Esophagus (tissue), 2 donors: ENCODE measurements around the gene SLMAP. TPM values are rescaled to one million over a fixed set of nuclear protein-coding genes. Genes with fewer than 3 reads are reported as not detected.

Experiments used
- H3K27ac ChIP-seq, 2 donors: one replicate each; pipeline ENCODE4 v1.5.1; 2013; ENCODE audit warnings: low read depth in 2 of 2, mild to moderate bottlenecking in 2 of 2, inconsistent platforms in 1 of 2, low read length in 1 of 2, moderate library complexity in 1 of 2
- H3K27me3 ChIP-seq, 2 donors: one replicate each; pipeline ENCODE4 v1.6.1; 2013; ENCODE audit warnings: low read length in 2 of 2, control low read depth in 1 of 2, mild to moderate bottlenecking in 1 of 2; ENCODE audit not compliant: insufficient read depth in 2 of 2, control insufficient read depth in 1 of 2
- H3K36me3 ChIP-seq, 2 donors: one replicate each; pipeline ENCODE4 v1.6.1; 2013; ENCODE audit warnings: low read length in 1 of 2; ENCODE audit not compliant: control insufficient read depth in 2 of 2, insufficient read depth in 2 of 2
- H3K4me1 ChIP-seq, 2 donors: one replicate each; pipeline ENCODE4 v1.6.1; 2013; ENCODE audit warnings: low read length in 1 of 2; ENCODE audit not compliant: control insufficient read depth in 2 of 2, insufficient read depth in 2 of 2
- H3K4me3 ChIP-seq, 2 donors: one replicate each; pipeline ENCODE4 v1.5.1; 2013; ENCODE audit warnings: low read length in 2 of 2, mild to moderate bottlenecking in 2 of 2, low read depth in 1 of 2, moderate library complexity in 1 of 2
- H3K9me3 ChIP-seq, 2 donors: one replicate each; pipeline ENCODE4 v1.6.1; 2013; ENCODE audit warnings: mild to moderate bottlenecking in 2 of 2, low read depth in 1 of 2, low read length in 1 of 2, moderate library complexity in 1 of 2; ENCODE audit not compliant: control insufficient read depth in 2 of 2, insufficient read depth in 1 of 2
- WGBS, 2 donors: extraction: QIAGEN DNeasy Blood & Tissue Kit; methylation state at CpG; one replicate each; pipeline ENCODE4 v1.1.7; 2013; 5-methylcytosine and 5-hydroxymethylcytosine counted together
- polyA plus RNA-seq, 2 donors: library from polyadenylated mRNA; stranded (reverse); fragments of 200-250 nt; gene quantifications; one replicate each; pipeline ENCODE4 v1.2.3, GENCODE V29; 2013
- donor health status: healthy with polysubstance abuse.
- donor health status: Bipolar disorder and iron deficiency.

Gene SLMAP
- polyA plus RNA-seq, 2 donors = 22.0 to 31.5 TPM

GRCh38 chr3:57929988-57930387 is 173.9 kb downstream of the SLMAP start:
- Histone ChIP-seq H3K27me3 (no peaks in the 10 kb centered on the region), H3K36me3 (peaks cover 0 to 4% of the 10 kb centered on the region in 2 donors), H3K27ac (no peak overlapping the region), H3K4me1 (no peaks in the 10 kb centered on the region), H3K9me3 (no peaks in the 10 kb centered on the region), H3K4me3 (no peak overlapping the region)
- 81 to 88% methylated on average over 2 of the region's 2 CpGs for WGBS, 2 donors

GRCh38 chr3:57933602-57934001 is 177.5 kb downstream of the SLMAP start:
- Histone ChIP-seq H3K4me1 (no peaks in the 10 kb centered on the region), H3K4me3 (no peak overlapping the region), H3K27me3 (no peaks in the 10 kb centered on the region), H3K36me3 (peaks cover 0 to 2% of the 10 kb centered on the region in 2 donors), H3K27ac (no peak overlapping the region), H3K9me3 (no peaks in the 10 kb centered on the region)
- WGBS, 2 donors = 78 to 87% methylated on average over 2 of the region's 2 CpGs

- Histone ChIP-seq H3K27ac (no peak overlapping the region), H3K4me3 (no peak overlapping the region), H3K27me3 (no peaks in the 10 kb centered on the region), H3K4me1 (no peaks in the 10 kb centered on the region), H3K36me3 (peaks cover 0 to 2% of the 10 kb centered on the region in 2 donors), H3K9me3 (no peaks in the 10 kb centered on the region)
- WGBS, 2 donors = 87 to 92% methylated on average over 7 of the region's 7 CpGs
Measured at GRCh38 chr3:57934373-57934772, 178.3 kb downstream of the SLMAP start.

DNA sequence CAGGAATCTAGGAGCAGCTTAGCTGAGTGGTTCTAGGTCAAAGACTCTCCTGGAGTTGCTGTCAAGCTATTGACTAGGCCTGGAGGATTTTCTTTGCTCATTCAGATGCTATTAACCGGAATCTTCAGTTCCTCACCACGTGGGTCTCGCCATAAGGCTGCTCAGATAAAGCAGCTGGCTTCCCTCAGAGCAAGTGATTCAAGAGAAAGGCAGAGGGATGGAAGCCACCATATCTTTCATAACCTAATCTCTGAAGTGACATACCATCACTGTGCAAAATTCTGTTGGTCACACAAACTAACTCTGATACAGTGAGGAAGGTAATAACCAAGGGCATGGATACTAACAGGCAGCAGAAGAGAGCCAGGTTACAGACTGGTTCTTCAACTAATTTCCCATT is 179.4 kb downstream of the SLMAP start:
- Histone ChIP-seq H3K4me3 (no peak overlapping the region), H3K27ac (no peak overlapping the region), H3K9me3 (no peaks in the 10 kb centered on the region), H3K4me1 (no peaks in the 10 kb centered on the region), H3K36me3 (peaks cover 0 to 2% of the 10 kb centered on the region in 2 donors), H3K27me3 (no peaks in the 10 kb centered on the region)
- 82 to 84% methylated on average over 3 of the region's 3 CpGs for WGBS, 2 donors

DNA sequence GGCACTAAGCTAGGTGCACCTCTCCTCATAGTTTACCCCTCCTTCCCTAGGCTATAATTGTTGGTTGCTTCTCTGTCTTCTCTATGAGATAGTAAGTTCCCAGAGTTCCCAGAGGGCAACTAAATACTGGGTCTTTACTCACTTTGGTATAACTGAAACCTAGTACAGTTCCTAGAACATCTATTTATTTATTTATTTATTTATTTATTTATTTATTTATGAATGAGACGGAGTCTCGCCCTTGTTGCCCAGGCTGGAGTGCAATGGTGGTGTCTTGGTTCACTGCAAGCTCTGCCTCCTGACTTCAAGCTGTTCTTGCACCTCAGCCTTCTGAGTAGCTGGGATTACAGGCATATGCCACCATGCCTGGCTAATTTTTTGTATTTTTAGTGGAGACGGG is 181.0 kb downstream of the SLMAP start:
- no peaks in the 10 kb centered on the region for H3K36me3 ChIP-seq
- H3K27ac ChIP-seq = no peak overlapping the region
- 94 to 98% methylated on average over 3 of the region's 3 CpGs for WGBS, 2 donors
- H3K27me3 ChIP-seq = no peaks in the 10 kb centered on the region
- H3K9me3 ChIP-seq = no peaks in the 10 kb centered on the region
- H3K4me3 ChIP-seq = no peak overlapping the region
- peaks cover 0 to 2% of the 10 kb centered on the region in 2 donors for H3K4me1 ChIP-seq

GRCh38 chr3:57939775-57940174 is 183.7 kb downstream of the SLMAP start:
- Histone ChIP-seq H3K36me3 (no peaks in the 10 kb centered on the region), H3K4me3 (no peak overlapping the region), H3K4me1 (peaks cover 0 to 2% of the 10 kb centered on the region in 2 donors), H3K27ac (peak overlapping the region in 1 of 2 donors; percentile 21), H3K9me3 (no peaks in the 10 kb centered on the region), H3K27me3 (no peaks in the 10 kb centered on the region)
- WGBS, 2 donors = 68 to 71% methylated on average over 4 of the region's 4 CpGs

DNA sequence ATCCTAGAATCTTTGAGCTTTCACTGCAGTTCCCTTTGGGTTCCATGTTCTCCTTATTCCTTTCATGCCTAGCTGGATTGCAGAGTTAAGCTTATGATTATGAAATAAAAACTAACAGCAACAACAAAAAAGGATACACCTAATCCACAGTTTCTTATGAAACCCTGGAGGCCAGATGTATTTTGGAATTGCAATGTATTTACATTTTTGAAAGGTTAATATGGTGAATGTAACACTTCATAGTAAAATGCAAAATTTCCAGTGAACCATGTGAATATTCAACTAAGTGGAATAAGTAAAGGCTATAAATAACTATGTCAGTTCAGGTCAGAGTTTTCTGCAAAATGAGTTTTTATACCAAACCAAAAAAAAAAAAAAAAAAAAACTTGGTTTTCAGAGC is 186.3 kb downstream of the SLMAP start:
- Histone ChIP-seq H3K27ac (no peak overlapping the region), H3K36me3 (no peaks in the 10 kb centered on the region), H3K27me3 (no peaks in the 10 kb centered on the region), H3K4me3 (no peak overlapping the region), H3K4me1 (peaks cover 0 to 2% of the 10 kb centered on the region in 2 donors), H3K9me3 (no peaks in the 10 kb centered on the region)

DNA sequence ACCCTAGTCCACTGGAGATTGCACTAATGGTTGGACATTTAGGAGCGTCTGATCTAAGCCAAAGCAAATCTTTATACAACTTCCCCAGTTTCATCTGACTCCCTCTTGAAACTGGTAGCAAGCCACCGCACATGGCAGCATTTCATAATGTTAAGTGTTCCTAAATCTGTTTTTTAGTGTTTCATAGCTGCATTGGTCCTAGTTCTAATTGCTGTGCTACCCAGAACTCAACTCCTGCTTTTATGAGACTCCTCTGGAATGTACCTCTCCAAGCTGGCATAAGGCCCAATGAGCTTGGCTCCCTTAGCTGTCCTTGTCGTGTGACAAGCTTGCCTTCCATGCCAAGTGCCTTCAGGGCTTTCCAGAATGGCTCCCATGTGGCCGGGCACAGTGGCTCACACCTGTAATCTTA is 186.8 kb downstream of the SLMAP start:
- Histone ChIP-seq H3K4me3 (no peak overlapping the region), H3K4me1 (peaks cover 0 to 2% of the 10 kb centered on the region in 2 donors), H3K36me3 (no peaks in the 10 kb centered on the region), H3K9me3 (no peaks in the 10 kb centered on the region), H3K27me3 (no peaks in the 10 kb centered on the region), H3K27ac (peak overlapping the region in 1 of 2 donors; percentile 46)
- WGBS, 2 donors = 51 to 59% methylated on average over 4 of the region's 4 CpGs

GRCh38 chr3:57943525-57944495 is 187.7 kb downstream of the SLMAP start:
- H3K4me3 ChIP-seq = no peak overlapping the region
- no peaks in the 10 kb centered on the region for H3K9me3 ChIP-seq
- H3K27me3 ChIP-seq = no peaks in the 10 kb centered on the region
- 75 to 80% methylated on average over 8 of the region's 8 CpGs for WGBS, 2 donors
- H3K36me3 ChIP-seq = no peaks in the 10 kb centered on the region
- H3K4me1 ChIP-seq = peaks cover 0 to 2% of the 10 kb centered on the region in 2 donors
- peak overlapping the region in 1 of 2 donors; percentile 57 for H3K27ac ChIP-seq

- WGBS, 2 donors = 63 to 65% methylated on average over 5 of the region's 5 CpGs
- Histone ChIP-seq H3K27me3 (no peaks in the 10 kb centered on the region), H3K4me1 (peaks cover 0 to 4% of the 10 kb centered on the region in 2 donors), H3K36me3 (no peaks in the 10 kb centered on the region), H3K27ac (no peak overlapping the region), H3K4me3 (no peak overlapping the region), H3K9me3 (no peaks in the 10 kb centered on the region)
Measured at GRCh38 chr3:57946970-57947381, 190.9 kb downstream of the SLMAP start.
